Neural cell (in vitro differentiated cells): ENCODE results near the gene C19orf85.

Experiments used
- EP300 ChIP-seq: fragments of 450-650 bp; conservative IDR thresholded peaks from 2 replicates; pipeline ENCODE4 v1.6.1; 2014; ENCODE audit warnings: antibody characterized with exemption, mild to moderate bottlenecking, moderate library complexity; ENCODE audit not compliant: poor library complexity, severe bottlenecking
- EZH2 ChIP-seq: fragments of 200-600, 300-800 bp; shearing (Covaris generic), sonication (generic); IDR thresholded peaks from 2 replicates; pipeline ENCODE4 v1.6.1; 2014; ENCODE audit warnings: antibody characterized with exemption, low read length, borderline replicate concordance, mild to moderate bottlenecking; ENCODE audit not compliant: insufficient read depth, poor library complexity, severe bottlenecking
- MXI1 ChIP-seq: fragments of 450-650 bp; conservative IDR thresholded peaks from 2 replicates; pipeline ENCODE4 v1.6.1; 2014; ENCODE audit warnings: antibody characterized with exemption, mild to moderate bottlenecking; ENCODE audit not compliant: poor library complexity, severe bottlenecking
- POLR2AphosphoS5 ChIP-seq: IDR thresholded peaks from 2 replicates; pipeline ENCODE4 v1.6.1; 2012
- SMC3 ChIP-seq: fragments of 450-650 bp; conservative IDR thresholded peaks from 2 replicates; pipeline ENCODE4 v1.6.1; 2014; ENCODE audit warnings: antibody characterized with exemption, mild to moderate bottlenecking, moderate library complexity; ENCODE audit not compliant: poor library complexity
- TF ChIP-seq, protein P1 (sequence below): fragments of 450-650 bp; IDR thresholded peaks from 2 replicates; pipeline ENCODE4 v1.5.1; 2014; ENCODE audit warnings: antibody characterized with exemption, mild to moderate bottlenecking, moderate library complexity; ENCODE audit not compliant: poor library complexity, severe bottlenecking
- TF ChIP-seq, protein P2 (sequence below): IDR thresholded peaks from 2 replicates; pipeline ENCODE4 v1.6.1; 2012; ENCODE audit warnings: borderline replicate concordance

DNA sequence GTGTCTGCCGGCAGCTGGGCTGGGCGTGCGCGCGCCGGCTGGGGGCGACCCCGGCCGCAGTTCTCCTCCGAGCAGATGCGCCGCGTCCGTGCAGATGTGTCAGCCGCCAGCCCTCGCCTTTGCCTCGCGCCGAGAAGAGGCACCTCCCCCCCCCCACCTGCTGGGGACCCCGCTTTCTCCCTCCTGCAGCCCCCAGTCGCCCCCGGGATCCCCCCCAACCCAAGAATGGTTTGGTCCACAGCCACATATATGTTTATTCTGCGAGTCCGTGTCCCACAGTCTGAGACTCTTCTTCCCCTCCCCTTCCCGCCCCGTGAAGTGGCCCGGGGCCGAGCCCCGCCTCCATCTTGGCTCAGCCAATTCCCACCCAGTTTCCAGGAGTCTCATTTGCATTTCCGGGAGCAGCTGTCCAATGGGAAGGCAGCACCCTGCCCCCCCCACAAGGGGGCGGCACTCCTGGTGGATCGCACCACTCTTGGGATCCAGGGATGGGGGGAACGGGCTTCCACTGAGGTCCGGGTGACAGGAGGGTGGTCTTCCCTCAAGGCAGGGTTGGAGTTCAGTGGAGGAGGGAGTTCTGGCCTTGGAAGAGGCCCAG is 11.7 kb downstream of the C19orf85 start:
- TF ChIP-seq, protein P1, sequence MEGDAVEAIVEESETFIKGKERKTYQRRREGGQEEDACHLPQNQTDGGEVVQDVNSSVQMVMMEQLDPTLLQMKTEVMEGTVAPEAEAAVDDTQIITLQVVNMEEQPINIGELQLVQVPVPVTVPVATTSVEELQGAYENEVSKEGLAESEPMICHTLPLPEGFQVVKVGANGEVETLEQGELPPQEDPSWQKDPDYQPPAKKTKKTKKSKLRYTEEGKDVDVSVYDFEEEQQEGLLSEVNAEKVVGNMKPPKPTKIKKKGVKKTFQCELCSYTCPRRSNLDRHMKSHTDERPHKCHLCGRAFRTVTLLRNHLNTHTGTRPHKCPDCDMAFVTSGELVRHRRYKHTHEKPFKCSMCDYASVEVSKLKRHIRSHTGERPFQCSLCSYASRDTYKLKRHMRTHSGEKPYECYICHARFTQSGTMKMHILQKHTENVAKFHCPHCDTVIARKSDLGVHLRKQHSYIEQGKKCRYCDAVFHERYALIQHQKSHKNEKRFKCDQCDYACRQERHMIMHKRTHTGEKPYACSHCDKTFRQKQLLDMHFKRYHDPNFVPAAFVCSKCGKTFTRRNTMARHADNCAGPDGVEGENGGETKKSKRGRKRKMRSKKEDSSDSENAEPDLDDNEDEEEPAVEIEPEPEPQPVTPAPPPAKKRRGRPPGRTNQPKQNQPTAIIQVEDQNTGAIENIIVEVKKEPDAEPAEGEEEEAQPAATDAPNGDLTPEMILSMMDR, result peak; percentile 11
- no peak for TF ChIP-seq EZH2
- no peak for TF ChIP-seq SMC3
- no peak for TF ChIP-seq POLR2AphosphoS5
- no peak for TF ChIP-seq EP300
- TF ChIP-seq MXI1, result peak; percentile 23
- TF ChIP-seq, protein P2, sequence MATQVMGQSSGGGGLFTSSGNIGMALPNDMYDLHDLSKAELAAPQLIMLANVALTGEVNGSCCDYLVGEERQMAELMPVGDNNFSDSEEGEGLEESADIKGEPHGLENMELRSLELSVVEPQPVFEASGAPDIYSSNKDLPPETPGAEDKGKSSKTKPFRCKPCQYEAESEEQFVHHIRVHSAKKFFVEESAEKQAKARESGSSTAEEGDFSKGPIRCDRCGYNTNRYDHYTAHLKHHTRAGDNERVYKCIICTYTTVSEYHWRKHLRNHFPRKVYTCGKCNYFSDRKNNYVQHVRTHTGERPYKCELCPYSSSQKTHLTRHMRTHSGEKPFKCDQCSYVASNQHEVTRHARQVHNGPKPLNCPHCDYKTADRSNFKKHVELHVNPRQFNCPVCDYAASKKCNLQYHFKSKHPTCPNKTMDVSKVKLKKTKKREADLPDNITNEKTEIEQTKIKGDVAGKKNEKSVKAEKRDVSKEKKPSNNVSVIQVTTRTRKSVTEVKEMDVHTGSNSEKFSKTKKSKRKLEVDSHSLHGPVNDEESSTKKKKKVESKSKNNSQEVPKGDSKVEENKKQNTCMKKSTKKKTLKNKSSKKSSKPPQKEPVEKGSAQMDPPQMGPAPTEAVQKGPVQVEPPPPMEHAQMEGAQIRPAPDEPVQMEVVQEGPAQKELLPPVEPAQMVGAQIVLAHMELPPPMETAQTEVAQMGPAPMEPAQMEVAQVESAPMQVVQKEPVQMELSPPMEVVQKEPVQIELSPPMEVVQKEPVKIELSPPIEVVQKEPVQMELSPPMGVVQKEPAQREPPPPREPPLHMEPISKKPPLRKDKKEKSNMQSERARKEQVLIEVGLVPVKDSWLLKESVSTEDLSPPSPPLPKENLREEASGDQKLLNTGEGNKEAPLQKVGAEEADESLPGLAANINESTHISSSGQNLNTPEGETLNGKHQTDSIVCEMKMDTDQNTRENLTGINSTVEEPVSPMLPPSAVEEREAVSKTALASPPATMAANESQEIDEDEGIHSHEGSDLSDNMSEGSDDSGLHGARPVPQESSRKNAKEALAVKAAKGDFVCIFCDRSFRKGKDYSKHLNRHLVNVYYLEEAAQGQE, result no peak
